ENCODE measurements around the gene IGF1R. TPM values are rescaled to one million over a fixed set of nuclear protein-coding genes. Genes with fewer than 3 reads are reported as not detected.

Gene IGF1R
- total and polyA plus RNA-seq, 2 of the 13 experiments (the other 11 are each of a cell fraction or from before 2014, with no cell fraction given) = 15.9 to 18.4 TPM

- H2AFZ ChIP-seq (ENCODE audit: low read length) = no peak overlapping the region
- ChIA-PET POLR2A (no interaction called here), CTCF (ENCODE audit: low intra/inter-chr PET ratio, low total read pairs) (no interaction called here)
- H4K20me1 ChIP-seq (ENCODE audit: insufficient read depth, low read length) = peaks cover 46% of the 10 kb centered on the region
- intact Hi-C loops (cut with micrococcal nuclease; ENCODE audit: unreplicated experiment) (no loop called here), in situ Hi-C loops (cut with HindIII; ENCODE audit: extremely low pct_ligation_motif_present, low pct_unique_long_range_greater_than_20kb) (no loop called here)
- FAIRE-seq (no peak), ATAC-seq (peak; percentile 77), DNase-seq (ENCODE audit: low spot score) (peak; percentile 42)
- whole genome bisulfite sequencing (ENCODE audit: low lambda C conversion rate) = 61% methylated on average over 2 of the region's 2 CpGs
- H3K27ac ChIP-seq (ENCODE audit: extremely low read length, insufficient read depth, low read length) = no peak overlapping the region
- H3K4me3 ChIP-seq (replicated peaks in 1 of 3; ENCODE audit: insufficient read depth in 1 of 3, low read depth in 2 of 3, low read length in 3 of 3) = no peak overlapping the region
- H3K9ac ChIP-seq (ENCODE audit: insufficient read depth, low read depth, low read length) = no peak overlapping the region
- H3K9me3 ChIP-seq (ENCODE audit: low read length) = no peaks in the 10 kb centered on the region
- H3K4me1 ChIP-seq (ENCODE audit: insufficient read depth, low read length) = peaks cover 49% of the 10 kb centered on the region
- TF ChIP-seq GATAD2A (CRISPR knock-in tag; IDR thresholded peaks at IDR 0.05) (peak; percentile 51), FOXA1 (IDR thresholded peaks at IDR 0.05) (no peak), FOXA1 (CRISPR knock-in tag; IDR thresholded peaks at IDR 0.05) (peak; percentile 40; the same call in 1 of the 2 replicates), NCOA5 (CRISPR knock-in tag; IDR thresholded peaks at IDR 0.05) (no peak), FOXJ3 (CRISPR knock-in tag; IDR thresholded peaks at IDR 0.05; ENCODE audit: borderline replicate concordance) (0 out of 2 replicates have a peak, but pooled peaks have one; percentile 41), NR2F6 (IDR thresholded peaks at IDR 0.05) (no peak), NR2F6 (CRISPR knock-in tag; IDR thresholded peaks at IDR 0.05) (peak; percentile 41; the same call in 1 of the 2 replicates), ZBTB26 (CRISPR knock-in tag; IDR thresholded peaks at IDR 0.05; ENCODE audit: borderline replicate concordance) (peak; percentile 91), ELF3 (CRISPR knock-in tag; IDR thresholded peaks at IDR 0.05) (peak; percentile 82), ZMYM4 (CRISPR knock-in tag; IDR thresholded peaks at IDR 0.05) (peak; percentile 48; the same call in 1 of the 2 replicates), POLR2AphosphoS2 (IDR thresholded peaks at IDR 0.05; ENCODE audit: low read depth, low read length) (no peak), HNF4A (CRISPR knock-in tag; IDR thresholded peaks at IDR 0.05) (peak; percentile 71), SATB2 (CRISPR knock-in tag; IDR thresholded peaks at IDR 0.05) (no peak), ZNF550 (CRISPR knock-in tag; IDR thresholded peaks at IDR 0.05; ENCODE audit: borderline replicate concordance) (no peak), SOX13 (IDR thresholded peaks at IDR 0.05) (no peak), SOX13 (CRISPR knock-in tag; conservative IDR thresholded peaks at IDR 0.05 in 1 of 2, IDR thresholded peaks at IDR 0.05 in 1 of 2) (0 out of 4 replicates have a peak, but pooled peaks of 1 of the 2 experiments have one; percentile 20), ZNF333 (CRISPR knock-in tag; IDR thresholded peaks at IDR 0.05; ENCODE audit: borderline replicate concordance) (no peak), FOXA3 (CRISPR knock-in tag; IDR thresholded peaks at IDR 0.05) (peak; percentile 54; the same call in 1 of the 2 replicates), ZSCAN25 (CRISPR knock-in tag; IDR thresholded peaks at IDR 0.05) (peak; percentile 93), ZNF644 (CRISPR knock-in tag; IDR thresholded peaks at IDR 0.05; ENCODE audit: low read depth) (peak; percentile 42; the same call in 1 of the 2 replicates), ARID5B (CRISPR knock-in tag; IDR thresholded peaks at IDR 0.05) (peak; percentile 38; the same call in 1 of the 2 replicates)
- H3K79me2 ChIP-seq (ENCODE audit: insufficient read depth, low read length) = peaks cover 43% of the 10 kb centered on the region
- no peaks in the 10 kb centered on the region for H3K27me3 ChIP-seq (ENCODE audit: control insufficient read depth in 1 of 2, insufficient read depth in 2 of 2, low read length in 2 of 2)
- peaks cover 0 to 1% of the 10 kb centered on the region in 2 experiments; a peak in 1 of 5 replicates for H3K36me3 ChIP-seq (replicated peaks in 1 of 2; ENCODE audit: control insufficient read depth in 1 of 2, insufficient read depth in 2 of 2, low read length in 2 of 2)
- peak overlapping the region; percentile 1; the same call in 1 of the 2 replicates for H3K4me2 ChIP-seq (ENCODE audit: low read depth, low read length)
- no TSS peak for BruUV-seq (replicated peaks)
These were observed 169.4 kb downstream of the IGF1R start for GRCh38 chr15:98817745-98818144.
